Endothelial cell of umbilical vein (primary cell): ENCODE measurements around the gene PGAP3. TPM values are rescaled to one million over a fixed set of nuclear protein-coding genes. Genes with fewer than 3 reads are reported as not detected.

Experiments
- BruUV-seq: library from RNA; stranded (reverse); fragments of 400-500 nt; replicated peaks from 2 replicates; lab custom pipeline; 2021; lab: Mats Ljungman, UMichigan
- CTCF ChIA-PET: fragments of 300-600, 350-600 bp; sonication (Branson Sonifier 250); formaldehyde crosslinking; loops from one replicate; lab custom pipeline; 2021; ENCODE audit warnings: antibody characterized with exemption, inconsistent platforms; lab: Charles Lee
- POLR2A ChIA-PET: fragments of 300-600, 350-600 bp; sonication (Branson Sonifier 250); formaldehyde crosslinking; loops from one replicate; lab custom pipeline; 2021; ENCODE audit warnings: antibody characterized with exemption, inconsistent platforms; lab: Charles Lee
- DNase-seq: peaks from one replicate; pipeline ENCODE4 v3.0.0-alpha.2; 2011; ENCODE audit warnings: low read depth, low spot score
- FAIRE-seq: peaks from 2 replicates; lab custom pipeline; 2011; peaks lifted over from hg19 to GRCh38; lab: Jason Lieb, UNC
- H2AFZ ChIP-seq: 2 replicates; pipeline ENCODE4 v1.6.0; 2012; ENCODE audit warnings: low read depth, low read length, control low read depth, inconsistent platforms
- H3K27ac ChIP-seq: 2 replicates; pipeline ENCODE4 v1.5.1; 2011; ENCODE audit warnings: low read depth, mild to moderate bottlenecking, control low read depth, low read length, moderate library complexity; ENCODE audit not compliant: insufficient read depth
- H3K27me3 ChIP-seq, 2 experiments: 2 replicates each; pipeline versions ENCODE4 v1.6.0 to v1.6.1; 2011; ENCODE audit warnings: low read length in 2 of 2, mixed read lengths in 1 of 2; ENCODE audit not compliant: control insufficient read depth in 2 of 2, insufficient read depth in 2 of 2
- H3K36me3 ChIP-seq, 2 experiments: 2 replicates in 1 of 2; 3 replicates in 1 of 2; pipeline ENCODE4 v1.5.1; 2011; ENCODE audit warnings: low read length in 2 of 2, mild to moderate bottlenecking in 1 of 2, moderate library complexity in 1 of 2; ENCODE audit not compliant: control insufficient read depth in 2 of 2, insufficient read depth in 2 of 2; ENCODE audit errors: extremely low read depth in 1 of 2
- H3K4me1 ChIP-seq: 3 replicates; pipeline ENCODE4 v1.5.1; 2011; ENCODE audit warnings: mild to moderate bottlenecking, low read length; ENCODE audit not compliant: control insufficient read depth, insufficient read depth; ENCODE audit errors: extremely low read depth
- H3K4me2 ChIP-seq: 2 replicates; pipeline ENCODE4 v1.6.1; 2011; ENCODE audit warnings: low read length, control low read depth, mixed read lengths; ENCODE audit not compliant: insufficient read depth
- H3K4me3 ChIP-seq, 3 experiments: fragments of 200-600 bp in 1 of 3; sonication (generic), shearing (Covaris generic) in 1 of 3; replicated peaks in 1 of 3; 2 replicates each; pipeline ENCODE4 v1.5.1; 2011 to 2016; ENCODE audit warnings: control low read depth in 3 of 3, low read length in 3 of 3, mild to moderate bottlenecking in 2 of 3, inconsistent platforms in 1 of 3, low read depth in 1 of 3, moderate library complexity in 1 of 3; ENCODE audit not compliant: insufficient read depth in 1 of 3
- H3K79me2 ChIP-seq: 2 replicates; pipeline ENCODE4 v1.6.0; 2012; ENCODE audit warnings: low read length, inconsistent platforms; ENCODE audit not compliant: control insufficient read depth, insufficient read depth
- H3K9ac ChIP-seq: replicated peaks from 2 replicates; pipeline ENCODE3; 2011; ENCODE audit warnings: low read length, control low read depth; ENCODE audit not compliant: insufficient read depth; ENCODE audit errors: extremely low read depth
- H3K9me1 ChIP-seq: replicated peaks from 3 replicates; pipeline ENCODE4 v1.6.0; 2011; ENCODE audit warnings: mild to moderate bottlenecking, low read length; ENCODE audit not compliant: control insufficient read depth, insufficient read depth; ENCODE audit errors: extremely low read depth
- H3K9me3 ChIP-seq: replicated peaks from 2 replicates; pipeline ENCODE4 v1.5.1; 2012; ENCODE audit warnings: low read length, inconsistent platforms; ENCODE audit not compliant: control insufficient read depth, insufficient read depth
- H4K20me1 ChIP-seq: replicated peaks from 2 replicates; pipeline ENCODE3; 2011; ENCODE audit warnings: mild to moderate bottlenecking, low read length; ENCODE audit not compliant: control insufficient read depth, insufficient read depth; ENCODE audit errors: extremely low read depth
- EZH2 ChIP-seq: IDR thresholded peaks from 2 replicates; pipeline ENCODE4 v1.6.1; 2012; ENCODE audit warnings: borderline replicate concordance, low read depth, mild to moderate bottlenecking, moderate library complexity, low read length, inconsistent platforms; ENCODE audit not compliant: severe bottlenecking
- FOS ChIP-seq: IDR thresholded peaks from 2 replicates; pipeline ENCODE4 v1.6.1; 2011; ENCODE audit warnings: mild to moderate bottlenecking, low read length, moderate library complexity, borderline replicate concordance; ENCODE audit not compliant: insufficient read depth
- GATA2 ChIP-seq: IDR thresholded peaks from 2 replicates; pipeline ENCODE4 v1.7.0; 2011; ENCODE audit warnings: low read depth, mild to moderate bottlenecking, moderate library complexity, mixed read lengths, low read length; ENCODE audit not compliant: insufficient read length, insufficient read depth
- JUN ChIP-seq: IDR thresholded peaks from 2 replicates; pipeline ENCODE4 v1.6.1; 2011; ENCODE audit warnings: borderline replicate concordance, low read depth; ENCODE audit not compliant: insufficient read length, insufficient read depth
- MYC ChIP-seq: IDR thresholded peaks from one replicate; pipeline ENCODE4 v1.6.1; 2011; ENCODE audit warnings: mild to moderate bottlenecking, low read depth, low read length
- POLR2A ChIP-seq: IDR thresholded peaks from 2 replicates; pipeline ENCODE4 v1.6.1; 2012; ENCODE audit warnings: low read depth, mild to moderate bottlenecking, control low read depth, low read length
- POLR2AphosphoS5 ChIP-seq: IDR thresholded peaks from 2 replicates; pipeline ENCODE4 v1.6.1; 2012; ENCODE audit warnings: low read depth, mild to moderate bottlenecking, control low read depth, low read length, moderate library complexity; ENCODE audit not compliant: insufficient read depth
- dilution Hi-C: fragments of 300-500 bp; cut with MboI; formaldehyde crosslinking; loops from one replicate; pipeline ENCODE4 v1.15.0; 2019; ENCODE audit warnings: low sequenced_read_pairs; ENCODE audit not compliant: extremely low pct_ligation_motif_present
- intact Hi-C: fragments of 100-400 bp; cut with micrococcal nuclease; formaldehyde crosslinking; loops from one replicate; pipeline ENCODE4 v1.10.0; 2022
- polyA plus RNA-seq, 4 experiments: library from polyadenylated mRNA; depleted of rRNA in 3 of 4; stranded (reverse) in 3 of 4; unstranded in 1 of 4; fragments of >200 nt; gene quantifications; 2 replicates each; pipeline versions ENCODE4 v1.2.1 to v1.2.3, GENCODE V29; 2011 to 2012; ENCODE audit warnings: missing spikeins in 1 of 4
- total RNA-seq: library from RNA; stranded (reverse); gene quantifications from 2 replicates; pipeline ENCODE4 v1.2.3, GENCODE V29; 2021
- TF ChIP-seq, protein P1 (sequence below), 2 donors: IDR thresholded peaks; 1 replicate in 1 of 2; 2 replicates in 1 of 2; pipeline ENCODE4 v1.5.1; 2011; ENCODE audit warnings: low read length in 2 of 2, mild to moderate bottlenecking in 2 of 2, moderate library complexity in 2 of 2, control low read depth in 1 of 2, inconsistent platforms in 1 of 2, low read depth in 1 of 2; ENCODE audit not compliant: insufficient read depth in 1 of 2; ENCODE audit errors: extremely low read depth in 1 of 2
- TF ChIP-seq, protein P2 (sequence below): IDR thresholded peaks from 2 replicates; pipeline ENCODE4 v1.6.1; 2011; ENCODE audit not compliant: insufficient read depth, insufficient read length

Gene PGAP3
- total and polyA plus RNA-seq, 2 donors (not counting 3 experiments of a cell fraction or from before 2014, with no cell fraction given): 6.4 to 14.9 TPM

DNA sequence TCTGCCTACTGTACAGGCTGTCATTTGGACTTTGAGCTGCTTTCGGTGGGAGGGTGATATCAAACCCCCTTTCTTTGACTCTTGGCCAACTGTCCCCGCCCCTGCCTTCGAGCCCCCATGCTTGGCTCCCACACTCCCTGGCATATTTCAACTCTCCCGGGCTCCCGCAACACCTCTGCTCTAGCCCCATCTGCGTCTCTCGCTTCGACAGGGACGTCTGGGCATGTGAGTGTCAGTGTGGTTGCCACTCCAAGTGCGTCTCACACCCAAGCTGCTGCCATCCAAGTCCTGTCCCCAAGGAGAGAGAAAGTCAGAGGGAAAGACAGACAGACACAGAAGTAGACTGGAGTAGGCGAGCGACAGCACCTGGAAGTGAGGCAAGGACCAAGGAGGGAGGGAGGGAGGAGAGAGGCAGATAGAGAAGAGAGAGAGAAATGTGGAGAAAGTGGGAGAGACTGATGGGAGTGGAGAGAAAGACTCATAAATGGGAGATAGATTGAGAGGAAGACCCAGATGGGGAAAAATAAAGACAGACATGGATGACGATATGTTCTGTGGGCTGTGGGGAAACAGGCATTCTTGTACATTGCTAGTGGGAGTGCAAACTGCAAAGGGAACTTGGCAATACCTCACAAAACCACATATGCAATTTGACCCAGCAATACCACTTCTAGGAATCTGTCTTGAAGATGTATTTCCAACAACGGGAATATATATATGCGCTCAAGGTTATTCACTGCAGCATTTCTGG is 39.1 kb downstream of the PGAP3 start:
- no peaks in the 10 kb centered on the region for H3K4me1 ChIP-seq
- H3K27me3 ChIP-seq: no peaks in the 10 kb centered on the region
- ChIA-PET POLR2A (no interaction called here), CTCF (interaction anchor here (1.0 to 9.3 kb wide), 4 partner anchors 8 to 29 kb away, joined by 3 to 114 read pairs (median 5); partner anchors contain the start of gene STARD3)
- H4K20me1 ChIP-seq: no peaks in the 10 kb centered on the region
- H3K4me2 ChIP-seq: no peak overlapping the region
- no peak overlapping the region for H2AFZ ChIP-seq
- H3K36me3 ChIP-seq: no peaks in the 10 kb centered on the region
- H3K79me2 ChIP-seq: peaks cover 6% of the 10 kb centered on the region
- dilution Hi-C loops: no loop called here
- FAIRE-seq (no peak), DNase-seq (no peak)
- no peak overlapping the region for H3K27ac ChIP-seq
- TF ChIP-seq, protein P1, sequence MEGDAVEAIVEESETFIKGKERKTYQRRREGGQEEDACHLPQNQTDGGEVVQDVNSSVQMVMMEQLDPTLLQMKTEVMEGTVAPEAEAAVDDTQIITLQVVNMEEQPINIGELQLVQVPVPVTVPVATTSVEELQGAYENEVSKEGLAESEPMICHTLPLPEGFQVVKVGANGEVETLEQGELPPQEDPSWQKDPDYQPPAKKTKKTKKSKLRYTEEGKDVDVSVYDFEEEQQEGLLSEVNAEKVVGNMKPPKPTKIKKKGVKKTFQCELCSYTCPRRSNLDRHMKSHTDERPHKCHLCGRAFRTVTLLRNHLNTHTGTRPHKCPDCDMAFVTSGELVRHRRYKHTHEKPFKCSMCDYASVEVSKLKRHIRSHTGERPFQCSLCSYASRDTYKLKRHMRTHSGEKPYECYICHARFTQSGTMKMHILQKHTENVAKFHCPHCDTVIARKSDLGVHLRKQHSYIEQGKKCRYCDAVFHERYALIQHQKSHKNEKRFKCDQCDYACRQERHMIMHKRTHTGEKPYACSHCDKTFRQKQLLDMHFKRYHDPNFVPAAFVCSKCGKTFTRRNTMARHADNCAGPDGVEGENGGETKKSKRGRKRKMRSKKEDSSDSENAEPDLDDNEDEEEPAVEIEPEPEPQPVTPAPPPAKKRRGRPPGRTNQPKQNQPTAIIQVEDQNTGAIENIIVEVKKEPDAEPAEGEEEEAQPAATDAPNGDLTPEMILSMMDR (IDR thresholded peaks at IDR 0.05; ENCODE audit: extremely low read depth in 1 of 2, insufficient read depth in 1 of 2, low read depth in 1 of 2, low read length in 2 of 2): no peak
- no peak for TF ChIP-seq EZH2
- TF ChIP-seq POLR2AphosphoS5: no peak
- no peak for TF ChIP-seq POLR2A
- TF ChIP-seq MYC: no peak
- no peak for TF ChIP-seq GATA2
- TF ChIP-seq, protein P2, sequence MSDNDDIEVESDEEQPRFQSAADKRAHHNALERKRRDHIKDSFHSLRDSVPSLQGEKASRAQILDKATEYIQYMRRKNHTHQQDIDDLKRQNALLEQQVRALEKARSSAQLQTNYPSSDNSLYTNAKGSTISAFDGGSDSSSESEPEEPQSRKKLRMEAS: no peak
- TF ChIP-seq FOS: no peak
- TF ChIP-seq JUN: no peak
- H3K9me3 ChIP-seq: no peaks in the 10 kb centered on the region
- H3K4me3 ChIP-seq: no peak overlapping the region
- intact Hi-C loops: no loop called here
- no peaks in the 10 kb centered on the region for H3K9me1 ChIP-seq
- H3K9ac ChIP-seq: no peak overlapping the region
- BruUV-seq: no TSS peak
